Stimulated activated CD4-positive, alpha-beta T cell treated with anti-CD3 and anti-CD28 coated beads, Interleukin-1b, Interleukin-23, amount 100 ng/mL, for 48 hours (primary cell): ENCODE results near the gene CAD.

Experiments used
- DNase-seq: peaks from one replicate; pipeline ENCODE4 v3.0.0-alpha.2; 2020

CAD gene

DNA sequence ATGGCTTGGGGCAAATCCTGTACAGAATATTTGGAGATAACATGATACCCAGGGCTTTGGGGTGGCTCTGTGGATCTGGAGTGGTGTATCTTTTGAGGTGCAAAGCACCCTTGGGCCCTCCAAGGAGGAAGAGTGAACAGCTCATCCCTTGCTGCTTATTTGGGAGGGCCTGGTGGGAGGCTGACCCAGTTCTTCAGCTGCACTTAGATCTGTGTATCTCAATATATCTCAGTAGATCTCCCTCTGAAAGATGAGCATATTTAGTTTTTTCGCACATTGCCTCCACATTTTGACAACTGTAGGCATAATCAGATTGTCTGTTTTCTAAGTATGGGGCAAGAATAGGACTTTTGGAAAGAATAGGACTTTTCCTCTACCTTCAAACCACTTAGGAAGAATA, 67.8 kb downstream of the CAD start:
- no peak for DNase-seq

DNA sequence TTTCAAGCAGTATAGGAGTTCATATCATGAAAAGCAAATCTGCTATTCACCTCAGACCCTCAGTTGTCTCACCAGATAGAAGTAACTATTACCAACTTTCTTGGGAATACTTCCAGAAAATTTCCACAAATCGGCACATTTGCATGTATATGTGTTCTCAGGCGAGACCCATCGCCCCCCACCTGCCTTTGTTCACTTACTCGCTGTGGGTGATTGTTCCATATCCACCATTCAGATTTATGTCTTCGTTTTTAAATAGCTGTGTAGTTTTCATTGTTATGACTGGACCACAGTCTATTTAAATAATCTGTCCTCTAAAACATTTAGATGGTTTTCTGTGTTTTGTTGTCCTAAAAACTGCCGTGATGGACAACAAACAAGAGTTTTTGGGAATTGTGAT, 68.3 kb downstream of the CAD start:
- no peak for DNase-seq

DNA sequence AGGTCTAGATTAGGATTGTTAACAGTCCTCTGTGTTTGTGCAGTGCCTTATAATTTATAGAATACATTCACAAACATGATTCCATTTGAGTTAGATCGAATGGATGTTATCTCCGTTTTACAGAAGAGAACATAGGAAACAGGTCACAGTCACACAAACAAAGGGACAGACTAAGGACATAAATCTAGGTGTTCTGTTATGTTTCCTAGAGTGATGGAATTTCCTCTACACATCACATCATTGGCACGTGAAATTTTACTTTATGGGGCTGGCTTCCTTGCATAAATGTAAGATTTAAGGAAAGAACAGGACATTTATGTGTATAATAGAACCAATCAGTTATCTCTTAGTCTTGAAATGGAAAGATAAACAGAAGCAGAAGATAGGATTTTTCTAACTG, 71.4 kb downstream of the CAD start:
- no peak for DNase-seq

DNA sequence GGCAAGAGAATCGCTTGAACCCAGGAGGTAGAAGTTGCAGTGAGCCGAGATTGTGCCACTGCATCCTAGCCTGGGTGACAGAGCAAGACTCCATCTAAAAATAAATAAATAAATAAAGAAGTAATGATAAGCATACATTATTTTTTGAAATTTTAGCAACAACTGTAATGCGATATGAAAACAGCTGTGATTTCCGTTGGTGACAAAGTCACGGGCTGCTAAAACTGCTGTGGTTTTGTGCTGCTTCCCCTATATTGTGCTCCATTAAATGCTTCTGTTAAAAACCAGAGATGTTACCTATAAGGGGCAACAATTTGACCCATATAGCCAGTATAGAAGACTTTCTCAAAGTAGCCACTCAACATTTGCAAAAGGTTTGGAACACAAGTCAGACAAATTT, 73.4 kb downstream of the CAD start:
- no peak for DNase-seq

DNA sequence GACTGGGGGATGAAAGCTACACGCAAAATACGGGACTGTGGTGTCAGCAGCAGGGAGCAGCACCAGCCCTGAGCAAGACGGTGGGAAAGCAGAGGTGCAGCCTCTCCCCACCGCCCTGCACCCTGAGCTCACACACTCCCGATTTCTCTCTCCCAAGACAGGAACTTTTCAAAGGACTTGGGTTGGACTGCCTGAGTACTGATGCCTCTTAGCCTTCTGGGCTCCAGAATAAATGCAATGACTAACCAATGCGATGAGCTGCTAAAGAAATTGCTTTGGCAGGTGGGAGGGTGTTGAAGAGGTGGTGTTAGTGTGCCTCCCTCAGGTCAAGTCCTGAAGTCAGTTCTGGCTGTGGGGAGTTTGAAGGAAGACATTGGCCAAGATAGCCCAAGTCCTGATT, 74.7 kb downstream of the CAD start:
- DNase-seq: no peak
